SIG-M5 (cell line): ENCODE results near the gene TSPAN15.

Experiments used
- DNase-seq: peaks from one replicate; lab custom pipeline; 2025; lab: John Stamatoyannopoulos, UW

The TSPAN15 gene

DNA sequence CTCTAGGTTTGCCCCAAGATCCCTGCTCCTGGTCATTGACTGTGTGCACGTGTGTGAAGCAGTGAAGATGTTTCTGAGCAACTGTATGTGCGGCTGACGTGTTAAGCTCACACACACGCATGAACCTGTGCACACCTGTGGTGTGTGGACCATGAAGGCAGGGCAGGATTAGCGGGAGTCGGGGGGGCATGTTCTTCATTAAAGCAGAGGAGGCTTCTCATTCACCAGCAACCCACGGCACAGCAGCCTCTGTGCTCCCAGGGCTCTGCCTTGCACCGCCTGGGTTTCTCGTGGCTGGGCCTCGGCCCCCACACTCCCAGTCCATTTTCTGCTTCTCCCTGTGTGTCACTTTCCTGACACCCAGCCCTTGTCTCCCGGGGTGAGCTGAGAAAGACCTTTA, 33.7 kb upstream of the TSPAN15 start:
- no peak for DNase-seq

DNA sequence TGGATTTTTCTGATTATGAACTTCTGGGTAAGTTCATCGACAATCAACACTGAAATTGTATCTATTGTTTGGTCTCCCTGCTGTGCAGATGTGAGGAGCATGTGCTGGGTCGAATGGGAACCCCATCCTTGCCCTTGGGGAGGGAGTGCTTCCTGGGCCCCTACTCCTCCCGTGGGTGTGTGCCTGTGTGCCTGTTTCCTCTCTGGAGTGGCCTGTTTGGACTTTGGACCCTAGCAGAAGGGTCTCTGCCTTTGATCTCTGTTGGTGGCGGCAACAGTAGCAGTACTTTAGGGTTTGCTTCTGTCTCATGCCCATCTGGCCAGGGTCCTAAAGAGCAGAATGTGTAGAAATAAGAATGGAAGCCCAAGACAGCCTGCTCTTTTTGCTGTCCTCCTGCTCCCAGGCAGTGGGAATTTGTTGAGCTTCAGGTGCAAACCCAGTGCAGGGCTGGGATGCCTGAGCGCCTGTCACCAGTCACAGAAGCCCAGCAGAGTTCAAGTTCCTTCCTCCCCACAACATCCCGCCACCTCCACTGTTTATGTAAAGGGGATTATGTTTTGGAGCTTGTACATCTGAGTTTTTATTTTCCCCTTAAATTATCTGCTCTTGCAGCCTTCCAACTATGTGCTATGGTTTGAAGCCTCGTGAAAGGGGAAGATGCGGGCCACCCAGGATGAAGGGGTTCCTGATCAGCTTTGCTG, 33.1 kb upstream of the TSPAN15 start:
- no peak for DNase-seq

DNA sequence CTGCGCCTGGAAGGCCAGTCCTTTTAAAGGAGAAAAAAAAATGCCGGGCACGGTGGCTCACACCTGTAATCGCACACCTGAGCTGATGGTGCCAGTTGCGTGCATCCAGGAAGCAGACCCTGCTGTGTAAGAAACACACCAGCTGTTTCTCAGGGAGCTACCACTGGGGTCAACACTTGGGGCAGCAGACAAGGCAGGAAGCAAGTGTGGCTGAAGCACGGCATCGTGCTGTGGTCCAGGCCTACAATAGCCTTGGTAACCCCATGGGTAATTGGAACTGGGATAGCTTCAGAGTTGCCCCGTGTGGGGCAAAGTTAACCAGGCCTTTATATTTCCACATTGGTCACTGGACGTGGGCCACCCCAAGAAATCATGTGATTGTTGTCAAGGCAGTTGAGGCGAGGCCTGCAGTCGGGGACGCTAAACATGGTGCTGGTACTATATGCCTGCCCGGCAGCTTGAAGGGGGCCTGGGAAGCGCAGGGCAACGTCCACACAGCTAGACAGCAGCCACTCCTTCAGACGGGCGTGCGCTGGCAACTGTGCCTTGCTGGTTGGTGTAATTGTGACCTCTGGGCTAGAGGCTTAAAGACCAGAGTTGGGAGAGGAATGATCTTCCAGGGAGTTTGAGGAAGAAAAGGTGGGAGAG, 32.0 kb upstream of the TSPAN15 start:
- no peak for DNase-seq

DNA sequence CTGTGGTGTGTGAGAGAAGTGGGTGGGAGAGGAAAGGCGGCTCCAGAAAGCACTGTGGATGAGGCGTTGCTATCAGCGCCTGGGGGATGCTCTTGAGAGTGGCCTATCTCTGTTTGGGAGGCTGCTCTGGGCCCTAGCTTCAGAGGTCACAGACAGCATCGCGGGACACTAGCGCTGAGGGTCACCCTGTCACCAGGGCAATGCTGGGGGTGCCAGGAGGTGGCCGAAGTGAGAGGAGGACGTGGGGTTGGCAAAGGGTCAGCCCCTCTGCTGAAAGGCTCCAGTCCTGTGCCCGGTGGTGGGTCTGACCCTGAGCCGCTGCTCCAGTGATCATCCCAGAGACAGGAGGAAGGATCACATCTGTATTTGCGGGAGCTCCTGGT, 31.5 kb upstream of the TSPAN15 start:
- no peak for DNase-seq

DNA sequence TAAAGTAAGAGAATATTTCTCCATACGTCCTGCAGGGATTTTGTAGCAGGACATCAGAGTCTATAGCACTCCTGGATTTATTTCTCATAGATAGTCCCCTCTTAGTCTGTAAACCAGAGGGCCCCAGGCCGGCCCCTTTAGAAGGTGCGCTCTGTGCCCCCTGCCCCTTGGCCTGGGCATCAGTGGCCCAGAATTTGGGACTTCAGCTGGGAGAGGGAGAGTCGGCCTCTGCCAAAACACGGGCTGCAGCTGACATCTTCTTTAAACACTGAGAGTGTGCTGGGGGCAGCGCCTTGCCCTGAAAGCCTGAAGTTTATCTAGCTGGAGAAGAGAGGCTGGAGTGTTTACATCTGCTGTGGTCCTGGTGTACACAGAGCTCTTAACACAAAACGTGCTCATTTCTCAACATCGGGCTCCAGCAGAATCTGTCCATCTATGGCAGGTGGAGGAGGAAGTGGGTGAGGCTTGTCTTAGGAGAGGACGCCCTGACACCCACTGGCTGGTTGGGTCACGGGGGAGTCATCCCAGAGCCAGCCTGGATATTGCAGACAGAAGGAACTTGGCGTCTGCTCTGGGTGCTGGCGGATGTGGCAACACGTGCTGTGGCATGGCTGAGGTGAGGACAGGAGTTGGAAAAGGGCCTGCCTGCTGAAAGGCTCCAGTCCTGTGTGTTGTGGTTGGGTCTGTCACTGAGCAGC, 29.5 kb upstream of the TSPAN15 start:
- no peak for DNase-seq

DNA sequence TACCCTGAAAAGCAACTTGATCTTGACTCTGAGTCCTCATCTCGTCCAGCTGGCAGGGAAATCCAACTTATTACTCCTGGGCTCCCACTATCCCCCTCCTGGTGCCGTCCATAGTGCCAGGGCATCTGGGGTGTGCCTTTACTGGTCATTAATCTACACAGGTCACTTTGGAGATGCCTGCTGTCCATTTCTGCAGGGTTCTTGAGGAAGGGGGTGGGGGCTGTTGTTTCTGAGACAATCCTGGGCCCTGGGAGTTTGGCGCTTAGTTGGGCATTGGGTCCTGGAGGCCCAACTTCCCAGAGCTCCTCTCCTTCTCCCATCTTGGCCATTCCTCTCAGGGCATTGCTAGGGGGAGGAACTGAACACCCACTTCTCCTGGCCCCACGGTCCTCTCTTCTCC, 28.6 kb upstream of the TSPAN15 start:
- DNase-seq, result no peak

DNA sequence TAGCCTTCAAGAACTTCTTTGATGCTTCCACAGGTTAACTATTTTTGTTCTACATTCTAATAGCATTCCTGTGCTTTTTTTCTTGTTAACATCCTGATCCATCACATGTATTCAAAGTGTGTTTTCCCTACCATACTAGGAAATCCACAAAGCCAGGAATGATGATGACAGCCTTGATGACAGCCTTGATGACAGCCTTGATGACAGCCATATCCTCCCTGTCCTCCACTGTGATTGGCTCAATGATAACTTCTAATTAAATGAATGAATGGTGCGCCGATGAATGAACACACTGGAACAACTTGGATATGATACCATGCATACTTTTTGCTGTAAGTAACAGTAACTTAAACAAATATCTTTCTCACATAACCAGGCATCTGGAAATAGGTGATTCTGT, 26.2 kb upstream of the TSPAN15 start:
- no peak for DNase-seq

DNA sequence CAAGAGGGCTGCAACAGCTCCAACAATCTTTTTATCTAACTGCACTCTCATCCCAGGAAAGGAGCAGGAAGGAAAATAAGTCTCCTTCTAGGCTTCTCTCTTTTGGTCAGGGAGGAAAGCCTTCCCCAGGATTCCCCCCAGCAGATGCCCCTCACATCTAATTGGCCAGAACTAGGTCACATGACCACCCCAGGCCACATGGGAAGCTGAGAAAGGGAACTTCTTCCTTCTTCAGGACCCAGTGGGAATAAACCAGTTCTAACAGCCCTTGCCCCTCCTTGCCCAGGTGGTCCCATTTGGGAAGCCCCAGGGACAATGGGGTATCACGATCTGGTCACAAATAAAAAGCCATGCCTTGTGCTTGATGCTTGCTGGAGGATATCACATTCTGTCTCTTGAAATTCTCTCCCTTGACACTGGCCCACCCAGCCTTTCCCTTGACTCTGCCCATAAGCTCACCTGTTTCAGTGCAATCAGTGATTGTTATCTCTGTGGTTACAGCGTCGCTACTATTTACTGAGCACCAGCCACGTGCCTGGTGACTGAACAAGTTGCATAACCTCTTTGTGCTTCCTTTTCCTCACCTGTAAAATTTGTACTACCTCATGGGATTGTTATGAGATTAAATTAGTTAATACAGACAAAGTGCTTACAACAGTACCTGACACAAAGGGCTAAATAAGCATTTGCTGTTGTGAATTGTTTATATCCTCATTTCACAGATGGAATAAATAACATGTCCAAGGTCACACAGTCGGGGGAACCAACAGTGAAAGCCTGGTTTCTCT, 25.6 kb upstream of the TSPAN15 start:
- no peak for DNase-seq

DNA sequence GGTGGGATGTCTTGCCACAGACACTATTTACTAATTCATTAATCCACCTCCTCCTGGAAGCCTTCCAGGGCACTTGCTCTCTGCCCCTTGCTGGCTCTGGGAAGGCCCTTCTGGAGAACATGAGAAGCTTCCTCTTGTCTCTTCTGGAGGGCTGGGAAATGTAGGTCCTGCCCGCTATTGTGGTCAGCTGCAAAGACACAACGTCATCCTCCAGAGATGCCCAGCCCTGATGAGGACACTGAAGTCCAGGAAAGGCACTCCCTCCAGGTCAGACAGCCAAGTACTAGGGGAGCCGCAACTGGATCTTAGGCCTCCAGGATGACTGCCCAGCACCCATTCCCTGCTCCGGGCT, 24.9 kb upstream of the TSPAN15 start:
- DNase-seq, result no peak

DNA sequence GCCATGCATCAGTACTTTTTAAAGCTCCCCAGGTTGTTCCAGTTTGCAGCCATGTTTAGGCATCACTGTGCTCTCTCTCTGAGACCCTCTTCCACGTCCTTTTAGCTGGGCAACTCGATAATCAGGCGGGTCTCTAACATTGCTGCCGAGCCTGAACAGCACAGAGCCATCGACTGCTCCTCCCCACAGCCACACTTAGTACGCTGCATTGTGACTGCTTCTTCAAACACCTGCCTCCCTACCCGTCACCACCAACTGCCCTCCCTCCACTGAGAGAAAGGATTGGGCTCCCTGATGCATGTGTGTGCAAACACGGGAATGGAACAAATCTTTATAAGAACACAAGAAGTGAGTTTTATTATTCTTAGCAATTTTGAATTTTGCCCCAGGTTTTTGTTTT, 23.1 kb upstream of the TSPAN15 start:
- no peak for DNase-seq

DNA sequence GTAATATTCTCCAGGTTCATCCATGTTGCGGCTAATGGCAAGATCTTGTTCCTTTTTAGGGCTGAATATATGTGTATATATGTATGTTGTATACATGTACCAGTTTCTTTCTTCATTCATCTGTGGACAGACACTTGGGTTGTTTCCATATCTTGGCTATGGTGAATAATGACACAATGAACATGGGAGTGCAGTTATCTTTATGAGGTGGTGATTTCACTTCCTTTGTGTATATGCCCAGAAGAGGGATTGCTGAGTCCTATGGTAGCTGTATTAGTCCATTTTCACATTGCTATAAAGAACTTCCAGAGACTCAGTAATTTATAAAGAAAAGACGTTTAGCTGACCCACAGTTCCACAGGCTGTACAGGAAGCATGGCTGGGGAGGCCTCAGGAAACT, 17.1 kb upstream of the TSPAN15 start:
- no peak for DNase-seq

DNA sequence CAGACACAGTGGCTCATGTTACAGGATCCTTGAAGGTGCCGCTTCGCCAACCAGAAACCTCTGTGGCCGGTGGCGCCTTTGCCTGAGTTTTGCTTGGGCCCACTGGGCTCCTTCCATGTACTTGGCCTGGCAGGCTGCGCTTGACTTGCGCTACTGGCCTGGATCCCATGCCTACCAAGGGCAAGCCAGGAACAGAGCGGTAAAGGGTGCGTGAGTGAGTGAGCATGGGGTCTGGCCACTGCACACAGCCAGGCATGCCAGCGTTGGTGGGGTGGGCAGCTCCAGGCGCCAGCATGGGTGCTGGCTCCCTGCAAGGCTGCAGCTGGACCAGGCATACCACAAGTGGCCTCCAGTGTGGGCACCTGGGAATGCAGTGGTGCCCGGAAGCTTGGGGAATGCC, 16.3 kb upstream of the TSPAN15 start:
- DNase-seq, result no peak

DNA sequence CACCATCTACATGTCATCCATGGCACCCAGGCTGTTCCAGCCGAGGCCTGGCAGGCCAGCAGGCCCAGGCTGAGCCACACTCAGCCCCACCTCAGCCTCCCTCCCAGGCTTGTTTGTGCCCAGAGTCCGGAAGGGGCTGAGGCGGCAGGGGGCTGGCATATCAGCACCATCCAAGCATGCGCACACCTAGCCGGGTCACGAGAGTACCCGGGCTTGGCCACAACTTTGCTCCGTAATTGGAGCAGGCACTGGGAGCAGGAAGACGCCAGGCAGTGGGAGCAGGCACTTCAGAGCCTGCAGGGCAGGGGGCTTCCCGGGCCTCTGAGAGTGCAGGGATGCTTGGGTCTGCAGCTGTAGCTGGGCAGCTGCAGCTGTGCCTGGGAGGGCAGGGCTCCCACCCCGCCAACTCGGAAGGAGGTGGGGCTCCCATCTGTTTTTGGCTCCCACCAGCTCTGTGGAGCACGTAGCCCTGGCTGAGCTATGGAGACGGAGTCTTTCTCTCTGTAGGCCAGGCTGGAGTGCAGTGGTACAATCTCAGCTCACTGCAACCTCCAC, 15.2 kb upstream of the TSPAN15 start:
- no peak for DNase-seq

DNA sequence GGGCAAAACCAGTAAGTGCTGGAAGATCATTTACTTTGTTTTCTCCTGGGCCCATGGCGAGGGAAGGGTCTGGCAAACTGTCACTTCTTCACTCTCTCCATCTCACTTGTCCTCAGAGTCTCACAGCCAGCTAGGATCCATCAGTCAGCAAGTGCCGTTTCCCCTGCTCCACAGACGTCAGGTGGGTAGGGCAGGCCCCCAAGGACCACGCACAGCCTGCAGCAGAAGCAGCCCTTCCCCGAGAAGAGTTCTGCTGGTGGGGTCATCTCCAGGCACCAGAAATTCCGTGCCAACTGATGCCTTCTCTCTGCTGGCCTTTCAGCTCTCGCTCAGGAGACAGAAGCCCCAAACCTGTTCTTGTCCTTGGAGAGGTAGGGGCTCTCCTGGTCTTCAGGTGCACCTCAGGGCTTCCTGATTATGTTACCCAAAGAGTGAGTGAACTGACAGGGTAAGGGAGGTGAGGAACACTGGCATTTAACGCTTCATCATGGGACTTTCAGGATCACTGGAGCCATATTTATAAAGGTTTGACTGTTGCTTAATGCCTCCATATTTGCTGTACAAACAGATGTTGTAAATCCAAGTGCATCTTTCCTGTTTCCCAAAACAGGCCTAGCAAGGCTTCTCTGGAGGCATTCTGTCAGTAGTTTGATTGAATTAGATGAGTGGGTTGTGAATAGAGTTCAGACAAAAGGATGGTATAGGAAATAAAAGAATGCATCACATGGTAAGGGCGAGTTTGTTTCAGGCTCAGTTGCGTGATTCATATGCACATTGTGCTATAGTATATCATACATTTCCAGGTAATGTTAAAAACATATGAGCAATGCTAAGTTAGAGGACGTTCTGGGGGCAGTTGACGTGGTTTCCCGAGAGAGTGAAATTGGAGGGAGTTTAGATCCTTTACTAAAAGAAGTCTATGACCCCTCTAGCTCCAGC, 13.7 kb upstream of the TSPAN15 start:
- no peak for DNase-seq

DNA sequence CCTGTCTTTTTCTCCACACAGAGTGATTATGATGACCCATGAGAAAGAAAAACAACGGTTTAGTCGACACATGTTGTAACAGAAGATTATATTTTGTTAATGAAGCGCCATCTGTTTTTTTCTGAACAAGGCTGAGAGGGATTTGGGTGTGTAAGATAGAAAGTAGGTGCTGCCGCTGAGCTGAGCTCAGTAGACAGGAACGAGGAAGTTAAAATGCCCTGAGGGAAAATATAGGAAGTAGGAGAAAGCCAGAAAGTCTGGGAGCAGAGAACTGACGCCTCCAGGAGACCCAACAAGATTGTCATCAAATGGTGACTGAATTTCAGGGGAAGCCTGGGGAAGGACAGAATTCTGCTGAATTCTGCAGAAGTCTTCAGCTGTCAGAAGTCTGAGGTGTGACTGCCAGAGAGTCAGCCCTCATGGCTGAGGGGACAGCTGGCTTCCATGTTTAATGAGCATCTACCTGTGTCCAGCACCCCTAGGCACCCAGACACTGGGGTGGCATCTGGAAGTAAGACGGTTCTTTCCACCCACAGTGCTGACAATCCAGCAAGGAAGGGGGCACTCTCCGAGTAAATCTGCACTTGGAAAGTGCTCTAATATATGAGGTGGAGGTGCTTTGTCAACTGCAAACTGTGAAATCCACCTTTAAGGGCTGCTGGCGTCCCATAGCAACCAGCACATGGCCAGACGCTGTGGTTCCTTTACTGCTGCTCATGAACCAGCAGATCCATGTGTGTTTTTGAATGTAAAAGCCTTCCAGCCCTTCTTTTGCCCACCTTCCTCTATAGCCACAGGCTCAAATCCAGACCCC, 12.5 kb upstream of the TSPAN15 start:
- no peak for DNase-seq

DNA sequence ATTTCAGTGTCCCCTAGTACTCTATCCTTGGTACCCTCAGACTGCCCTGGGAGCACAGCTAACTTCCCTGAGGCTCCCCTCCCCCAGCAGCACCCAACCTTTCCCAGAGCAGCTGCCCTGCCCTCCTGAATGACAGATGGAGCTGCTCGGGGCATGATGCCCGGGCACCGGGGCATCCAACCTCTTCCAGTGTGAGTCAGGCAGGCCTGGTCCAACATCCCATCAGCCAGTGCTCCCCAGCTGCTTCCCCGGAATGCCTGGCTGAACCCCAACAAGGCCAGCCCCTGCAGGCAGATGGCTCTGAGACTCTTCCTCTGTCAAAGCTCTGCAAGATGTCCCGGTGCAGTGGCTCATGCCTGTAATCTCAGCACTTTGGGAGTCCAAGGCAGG, 11.9 kb upstream of the TSPAN15 start:
- DNase-seq, result no peak

DNA sequence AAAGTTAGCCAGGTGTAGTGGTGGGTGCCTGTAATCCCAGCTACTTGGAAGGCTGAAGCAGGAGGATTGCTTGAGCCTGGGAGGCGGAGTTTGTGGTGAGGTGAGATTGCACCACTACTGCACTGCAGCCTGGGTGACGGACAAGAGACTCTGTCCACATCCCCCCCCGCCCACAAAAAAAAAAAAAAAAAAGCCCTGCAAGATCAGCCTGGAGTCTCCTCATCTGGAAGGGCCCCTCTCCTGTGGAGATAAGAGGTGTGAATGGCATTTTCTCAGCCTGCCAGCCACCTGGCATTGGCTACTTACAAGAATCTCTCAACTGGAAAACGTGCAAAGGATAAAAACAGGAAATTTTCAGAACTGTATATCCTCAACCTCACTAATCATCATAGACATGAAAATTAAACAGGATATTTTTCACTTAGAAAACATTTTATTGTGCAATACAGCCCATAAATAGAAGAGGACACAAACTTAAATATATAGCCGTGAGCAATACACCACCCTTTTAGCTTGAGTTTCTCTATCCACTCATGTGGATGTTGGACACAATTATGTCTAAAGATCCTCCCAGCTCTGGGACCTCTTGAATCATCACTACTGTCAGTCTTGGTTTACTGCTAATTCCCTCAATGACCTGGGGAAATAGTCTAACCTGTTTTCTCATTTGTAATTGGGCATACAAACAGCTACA, 11.3 kb upstream of the TSPAN15 start:
- no peak for DNase-seq

DNA sequence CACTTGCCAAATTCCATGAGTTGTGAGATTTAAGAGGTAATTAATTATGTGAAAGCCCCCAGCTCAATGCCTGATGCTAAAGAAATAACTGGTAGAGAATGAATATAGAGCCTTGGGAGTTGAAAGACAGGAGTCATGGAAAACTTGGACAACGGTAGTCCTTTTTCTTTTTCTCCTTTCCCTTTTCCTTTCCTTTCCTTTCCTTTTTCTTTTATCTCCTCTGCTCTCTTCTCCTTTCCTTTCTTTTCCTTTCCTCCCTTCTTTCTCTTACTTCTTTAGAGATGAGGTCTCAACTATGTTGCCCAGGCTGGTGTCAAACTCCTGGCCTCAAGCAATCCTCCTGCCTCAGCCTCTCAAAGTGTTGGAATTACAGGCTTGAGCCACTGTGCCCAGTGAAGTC, 7.9 kb upstream of the TSPAN15 start:
- no peak for DNase-seq

DNA sequence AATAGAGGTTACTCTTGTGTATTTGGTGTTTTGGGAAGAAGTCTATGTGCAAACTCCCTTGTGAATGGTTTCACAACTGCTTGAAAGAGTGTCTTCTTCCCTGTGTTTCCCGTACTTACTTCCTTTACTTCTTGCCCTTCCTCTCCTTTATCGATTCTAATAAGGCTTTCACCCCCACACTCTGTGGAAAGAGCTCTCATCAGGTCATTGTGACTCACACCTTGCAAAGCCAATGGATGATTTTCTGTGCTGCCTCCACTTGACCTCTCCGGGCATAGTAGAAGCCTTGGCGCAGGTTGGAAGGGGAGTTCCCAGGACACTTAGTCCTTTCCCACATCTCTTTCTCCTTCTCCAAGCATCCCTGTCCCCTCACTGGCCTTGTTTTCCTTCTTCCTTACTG, 6.2 kb upstream of the TSPAN15 start:
- DNase-seq, result no peak

DNA sequence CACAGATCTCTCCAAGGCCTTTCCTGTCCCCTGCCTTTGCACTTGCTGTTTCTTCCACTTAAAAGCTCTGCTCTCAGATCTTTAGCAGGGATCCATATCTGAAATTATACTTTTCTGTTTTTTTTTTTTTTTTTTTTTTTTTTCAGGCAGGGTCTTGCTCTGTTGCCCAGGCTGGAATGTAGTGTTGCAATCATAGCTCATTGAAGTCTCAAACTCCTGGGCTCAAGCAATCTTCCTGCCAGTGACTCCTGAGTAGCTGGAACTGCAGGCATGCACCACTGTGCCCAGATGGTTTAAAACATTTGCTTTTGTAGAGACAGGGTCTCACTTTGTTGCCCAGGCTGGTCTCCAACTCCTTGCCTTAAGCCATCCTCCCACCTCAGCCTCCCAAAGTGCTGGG, 5.0 kb upstream of the TSPAN15 start:
- no peak for DNase-seq
